Measurements from ENCODE around the gene MAGI1.
A peak's percentile ranks its signal among the peaks of the same experiment; 100 is the strongest.
"Not testable (repeated sequence)": the region's sequence is repeated elsewhere in the genome, so short reads cannot be mapped to it uniquely, and the experiment has no call there.

MAGI1 gene

DNA sequence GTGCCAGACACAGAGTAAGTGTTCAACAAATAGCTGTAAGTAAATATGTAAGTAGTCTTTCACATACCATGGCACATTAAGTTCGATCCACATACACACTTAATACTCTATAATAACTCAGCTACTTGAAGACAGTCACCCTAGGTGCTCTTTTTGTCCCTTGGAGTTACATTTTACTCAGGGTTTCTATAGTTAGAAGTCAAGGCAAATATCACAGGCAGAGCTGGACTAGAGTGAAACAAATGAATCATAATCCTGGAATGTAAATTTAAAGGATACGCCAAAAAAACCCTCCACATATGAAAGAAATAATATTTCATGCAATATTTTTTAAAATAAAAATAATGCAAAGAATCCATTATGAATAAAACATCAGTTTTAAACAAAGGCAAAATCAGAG is 461.8 kb downstream of the MAGI1 start:
- peak; percentile 35 for DNase-seq

- DNase-seq: no peak
Measured at GRCh38 chr3:65576228-65576627, 462.5 kb downstream of the MAGI1 start.

GRCh38 chr3:65575376-65575840 is 463.3 kb downstream of the MAGI1 start:
- peak; percentile 90 for DNase-seq

DNA sequence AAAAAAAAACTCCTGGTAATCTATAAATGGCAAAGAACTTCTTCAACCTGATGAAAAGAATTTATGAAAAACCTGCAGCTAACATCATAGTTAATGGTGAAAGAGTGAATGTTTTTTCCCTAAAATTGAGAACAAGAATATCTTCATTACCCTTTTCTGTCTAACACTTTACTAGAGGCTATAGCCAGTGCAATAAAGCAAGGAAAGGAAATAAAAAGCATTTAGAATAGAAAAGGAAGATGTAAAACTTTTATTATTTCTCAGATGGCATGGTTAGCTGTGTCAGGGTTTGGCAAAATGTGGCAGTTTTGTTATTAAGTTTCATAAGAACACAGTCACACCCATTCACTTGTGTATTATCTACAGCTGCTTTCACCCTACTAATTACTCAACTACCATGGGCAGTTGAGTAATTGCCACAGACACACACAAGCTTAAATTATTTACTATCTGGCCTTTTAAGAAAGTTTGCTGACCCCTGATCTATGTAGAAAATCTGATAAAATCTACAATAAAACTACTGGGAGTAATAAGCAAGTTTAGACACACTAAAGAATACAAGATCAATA is 465.1 kb downstream of the MAGI1 start:
- DNase-seq: no peak

- no peak for DNase-seq
Measured at GRCh38 chr3:65572175-65572777, 466.4 kb downstream of the MAGI1 start.

DNA sequence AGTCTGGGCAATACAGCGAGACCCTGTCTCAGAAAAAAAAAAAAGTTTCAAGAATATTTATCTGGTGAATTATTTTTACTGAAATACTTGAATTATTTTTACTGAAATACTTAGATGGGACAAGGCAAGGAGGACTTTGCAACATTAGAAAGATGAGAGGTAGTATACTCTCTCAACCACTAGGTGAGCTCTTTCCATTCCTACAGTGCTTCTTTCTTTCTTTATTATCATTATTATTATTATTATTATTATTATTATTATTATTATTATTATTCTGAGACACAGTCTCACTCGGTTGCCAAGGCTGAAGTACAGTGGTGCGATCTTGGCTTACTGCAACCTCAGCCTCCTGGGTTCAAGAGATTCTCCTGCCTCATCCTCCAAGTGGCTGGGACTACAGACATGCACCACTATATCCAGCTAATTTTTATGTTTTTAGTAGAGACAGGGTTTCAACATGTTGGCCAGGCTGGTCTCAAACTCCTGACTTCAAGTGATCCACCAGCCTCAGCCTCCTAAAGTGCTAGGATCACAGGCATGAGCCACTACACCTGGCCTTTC is 468.8 kb downstream of the MAGI1 start:
- DNase-seq: no peak

DNA sequence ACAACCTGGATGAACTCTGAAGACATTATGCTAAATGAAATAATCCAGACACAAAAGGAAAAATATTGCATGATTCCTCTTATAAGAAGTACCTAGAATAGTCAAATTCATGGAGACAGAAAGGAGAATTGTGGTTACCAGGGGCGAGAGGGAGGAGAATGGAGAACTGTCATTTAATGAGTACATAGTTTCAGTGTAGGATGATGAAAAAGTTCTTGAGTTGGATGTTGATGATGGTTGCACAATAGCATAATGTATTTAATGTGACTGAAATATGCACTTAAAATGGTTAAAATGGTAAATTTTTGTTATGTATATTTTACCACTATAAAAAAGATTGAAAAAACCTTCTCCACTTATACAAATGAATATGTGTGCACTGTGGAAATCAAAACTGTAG is 469.6 kb downstream of the MAGI1 start:
- DNase-seq: no peak

- DNase-seq: peak; percentile 12
Measured at GRCh38 chr3:65568497-65568896, 470.2 kb downstream of the MAGI1 start.

GRCh38 chr3:65565744-65566143 is 473.0 kb downstream of the MAGI1 start:
- not testable (repeated sequence) for DNase-seq

GRCh38 chr3:65564483-65564882 is 474.2 kb downstream of the MAGI1 start:
- DNase-seq: no peak

GRCh38 chr3:65563861-65564260 is 474.9 kb downstream of the MAGI1 start:
- no peak for DNase-seq

- no peak for DNase-seq
Measured at GRCh38 chr3:65562447-65562846, 476.3 kb downstream of the MAGI1 start.

DNA sequence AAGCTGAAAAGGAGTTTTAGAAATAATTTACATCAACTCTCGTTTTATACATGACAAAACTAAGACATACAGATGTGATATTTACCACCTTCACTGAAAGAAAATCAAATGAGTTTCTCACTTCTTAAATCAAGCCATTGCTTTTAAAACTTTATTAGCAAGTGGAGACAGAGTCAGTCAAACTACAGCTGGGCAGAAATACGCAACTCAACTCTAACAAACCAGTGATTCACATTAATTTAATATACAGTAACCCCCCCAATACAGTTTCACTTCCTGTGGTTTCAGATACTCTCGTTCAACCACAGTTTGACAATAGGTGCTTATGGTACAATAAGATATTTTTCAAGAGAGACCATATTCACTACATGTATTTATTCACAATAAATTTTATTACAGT is 477.1 kb downstream of the MAGI1 start:
- no peak for DNase-seq

- DNase-seq: no peak
Measured at GRCh38 chr3:65560901-65561300, 477.8 kb downstream of the MAGI1 start.

- no peak for DNase-seq
Measured at GRCh38 chr3:65560133-65560532, 478.6 kb downstream of the MAGI1 start.

DNA sequence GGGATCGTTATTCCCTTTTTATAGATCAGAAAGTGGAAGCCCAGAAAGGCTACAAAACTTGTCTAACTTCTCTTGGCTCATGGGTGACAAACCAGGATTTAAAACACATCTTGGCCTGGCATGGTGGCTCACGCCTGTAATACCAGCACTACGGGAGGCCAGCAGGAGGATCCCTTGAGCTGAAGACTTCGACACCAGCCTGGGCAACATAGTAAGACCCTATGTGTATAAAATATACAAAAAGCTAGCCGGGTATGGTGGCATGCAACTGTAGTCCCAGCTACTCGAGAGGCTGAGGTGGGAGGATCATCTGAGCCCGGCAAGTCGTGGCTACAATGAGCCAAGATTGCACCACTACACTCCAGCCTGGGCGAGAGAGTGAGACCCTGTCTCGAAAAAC is 479.1 kb downstream of the MAGI1 start:
- DNase-seq: no peak

DNA sequence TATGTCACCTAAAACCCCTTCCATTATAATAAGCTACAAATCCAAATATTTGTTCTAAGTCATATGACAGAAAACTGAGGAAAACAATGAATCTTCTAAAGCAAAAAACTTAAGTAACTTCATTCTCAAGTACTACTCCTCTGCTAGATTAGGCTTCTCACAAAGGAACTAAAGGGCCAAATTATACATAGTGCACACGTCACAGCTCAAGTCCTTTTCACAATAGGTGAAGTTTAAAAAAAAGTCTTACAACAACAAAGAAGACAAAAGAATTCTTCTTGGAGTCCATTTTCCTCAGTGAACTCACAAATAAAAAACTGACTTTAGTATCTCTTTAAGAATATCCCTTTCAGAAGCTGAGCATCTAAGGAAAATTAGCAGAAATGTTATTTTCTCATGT is 479.9 kb downstream of the MAGI1 start:
- DNase-seq: no peak

- no peak for DNase-seq
Measured at GRCh38 chr3:65557899-65558564, 480.7 kb downstream of the MAGI1 start.

DNA sequence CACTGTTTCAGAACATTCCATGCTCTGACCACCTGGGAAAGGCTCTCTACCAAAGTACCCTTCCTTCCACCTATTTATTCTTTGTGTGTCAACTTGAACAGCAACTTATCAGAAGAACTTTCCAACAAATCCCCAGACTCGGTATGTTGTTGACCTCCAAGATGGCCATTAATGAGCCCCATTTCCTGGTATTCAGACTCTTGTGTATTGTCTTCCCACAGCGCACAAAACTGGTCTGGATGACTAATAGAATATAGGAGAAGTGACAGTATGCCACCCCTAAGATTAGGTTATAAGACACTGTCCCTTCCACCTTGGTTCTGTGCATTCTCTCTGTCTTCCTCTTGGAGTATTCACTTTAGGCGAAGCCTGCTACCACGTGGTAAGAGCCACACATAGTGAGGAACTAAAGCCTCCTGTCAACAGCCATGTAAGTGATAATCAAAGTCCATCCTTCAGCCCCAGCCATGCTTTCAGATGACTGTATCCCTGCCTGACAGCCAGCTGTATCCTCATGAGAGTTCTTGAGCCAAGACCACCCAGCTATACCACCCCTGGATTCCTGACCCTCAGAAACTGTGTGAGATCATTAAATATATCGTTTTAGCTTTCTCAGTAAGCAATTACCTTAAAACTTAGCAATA is 481.7 kb downstream of the MAGI1 start:
- no peak for DNase-seq

DNA sequence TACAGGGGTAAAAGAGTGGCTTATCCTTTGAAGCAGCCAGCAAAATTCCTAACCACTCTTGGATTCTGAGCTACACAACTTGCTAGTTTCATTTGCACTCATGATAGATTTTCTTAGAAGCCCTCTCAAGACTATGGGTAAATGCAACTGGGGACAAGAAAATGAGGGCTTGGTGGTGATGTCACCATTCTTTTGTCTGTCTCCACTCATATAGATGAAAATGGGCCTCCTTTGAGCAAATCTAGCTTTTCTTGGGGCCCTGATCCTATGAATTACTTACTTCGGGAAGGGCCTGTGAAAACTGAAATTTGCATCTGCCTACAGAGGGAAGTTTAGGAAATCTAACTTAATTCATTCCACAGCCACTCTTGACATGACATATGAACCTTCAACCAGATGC is 486.3 kb downstream of the MAGI1 start:
- DNase-seq: no peak

DNA sequence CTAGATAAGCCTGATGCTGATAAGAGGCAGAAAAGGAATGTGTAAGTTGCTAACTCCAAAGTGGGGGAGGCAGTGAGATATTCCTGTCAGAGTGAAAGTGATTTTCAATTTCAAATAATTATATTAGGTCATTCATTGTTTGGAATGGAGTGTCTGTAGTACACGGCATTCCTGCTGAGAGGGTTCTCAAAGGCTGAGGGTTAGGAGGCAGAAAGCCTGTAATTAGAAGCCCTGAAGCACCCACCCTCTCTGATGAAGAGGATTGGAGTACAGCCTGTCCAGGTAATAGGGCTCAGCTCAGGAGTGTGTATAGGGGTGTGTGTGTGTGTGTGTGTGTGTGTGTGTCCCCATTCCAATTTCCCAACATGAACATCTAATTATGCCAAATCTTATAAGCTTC is 486.8 kb downstream of the MAGI1 start:
- no peak for DNase-seq

DNA sequence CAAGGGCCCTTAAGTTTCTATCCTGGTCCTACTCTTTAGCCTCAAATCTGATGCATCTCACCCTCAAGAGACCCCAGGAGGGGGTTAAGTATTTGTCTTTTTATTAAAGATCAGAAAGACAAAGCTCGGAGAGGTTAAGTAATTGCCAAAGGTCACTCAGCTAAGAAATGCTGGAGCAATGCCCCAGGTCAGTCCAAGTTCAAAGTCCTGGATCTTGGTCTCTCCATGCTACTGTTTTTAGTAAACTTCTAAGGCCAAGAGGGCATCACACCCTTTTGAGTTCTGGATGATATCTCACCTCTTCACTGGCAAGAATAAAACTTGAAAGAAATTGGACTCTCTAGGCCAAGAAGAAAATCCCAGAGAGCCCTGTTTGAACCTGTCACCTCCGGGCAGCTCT is 488.6 kb downstream of the MAGI1 start:
- DNase-seq: no peak

DNA sequence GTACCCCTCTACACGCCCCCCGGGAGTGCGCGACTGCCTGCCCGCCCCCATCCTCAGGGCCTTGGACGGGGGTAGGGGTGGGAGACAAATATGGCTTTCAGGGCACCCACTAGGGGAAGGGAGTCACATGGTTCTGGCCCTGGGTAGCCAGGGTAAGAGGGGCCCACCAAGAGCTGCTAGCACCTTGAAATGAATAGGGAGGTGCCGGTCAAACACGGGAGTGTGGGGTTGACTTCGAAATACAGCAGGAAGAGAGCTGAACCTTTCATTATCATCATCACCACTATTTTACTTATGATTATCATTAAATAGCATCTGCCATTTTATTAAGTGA is 489.1 kb downstream of the MAGI1 start:
- no peak for DNase-seq

Data from EL (cell line).